B cell (primary cell): Measurements from ENCODE around the gene HS3ST3A1. TPM values are rescaled to one million over a fixed set of nuclear protein-coding genes. Genes with fewer than 3 reads are reported as not detected.

Experiments used
- ATAC-seq: fragments of 200-7000 bp; cut with Tn5 transposase; one replicate; pipeline ENCODE4 v1.10.0; 2021; ENCODE audit warnings: low read depth, mild to moderate bottlenecking, moderate number of reproducible peaks, moderate library complexity
- CTCF ChIA-PET: fragments of 350-600 bp; sonication (Branson Sonifier 250); formaldehyde crosslinking; loops from one replicate; lab custom pipeline; 2021; ENCODE audit warnings: antibody characterized with exemption, inconsistent platforms; lab: Charles Lee
- POLR2A ChIA-PET: fragments of 350-600 bp; sonication (Branson Sonifier 250); formaldehyde crosslinking; loops from one replicate; lab custom pipeline; 2021; ENCODE audit warnings: antibody characterized with exemption; lab: Charles Lee
- DNase-seq: peaks from one replicate; pipeline ENCODE4 v3.0.0; 2013
- H2AFZ ChIP-seq: 2 replicates; pipeline ENCODE4 v1.6.1; 2012; ENCODE audit warnings: mild to moderate bottlenecking, low read depth, low read length; ENCODE audit not compliant: insufficient read depth, poor library complexity, severe bottlenecking
- H3K27ac ChIP-seq, 2 donors: 1 replicate in 1 of 2; 2 replicates in 1 of 2; pipeline ENCODE4 v1.5.1; 2012 to 2013; ENCODE audit warnings: low read length in 2 of 2, mild to moderate bottlenecking in 2 of 2, moderate library complexity in 1 of 2
- H3K27me3 ChIP-seq, 4 experiments: fragments of 200-600 bp in 1 of 4; sonication (generic) in 1 of 4; replicated peaks in 1 of 4; 1 replicate in 2 of 4; 2 replicates in 2 of 4; pipeline versions ENCODE4 v1.6.1 to v1.7.0; 2013 to 2016; ENCODE audit warnings: low read length in 3 of 4, mild to moderate bottlenecking in 2 of 4, mixed read lengths in 1 of 4, moderate library complexity in 1 of 4; ENCODE audit not compliant: insufficient read depth in 4 of 4, control insufficient read depth in 3 of 4; ENCODE audit errors: control extremely low read depth in 1 of 4
- H3K36me3 ChIP-seq, 2 experiments: replicated peaks in 1 of 2; 1 replicate in 1 of 2; 2 replicates in 1 of 2; pipeline versions ENCODE4 v1.6.1 to v1.7.1; 2013; ENCODE audit warnings: low read length in 1 of 2; ENCODE audit not compliant: insufficient read depth in 2 of 2, control insufficient read depth in 1 of 2; ENCODE audit errors: control extremely low read depth in 1 of 2, extremely low read depth in 1 of 2
- H3K4me1 ChIP-seq, 2 donors: fragments of 200-600 bp in 1 of 2; sonication (generic) in 1 of 2; 1 replicate in 1 of 2; 2 replicates in 1 of 2; pipeline versions ENCODE4 v1.5.1 to v1.6.1; 2013 to 2017; ENCODE audit warnings: low read length in 2 of 2; ENCODE audit not compliant: control insufficient read depth in 2 of 2, insufficient read depth in 2 of 2
- H3K4me2 ChIP-seq: replicated peaks from 2 replicates; pipeline ENCODE3; 2012; ENCODE audit warnings: mild to moderate bottlenecking, low read depth, low read length; ENCODE audit not compliant: poor library complexity, severe bottlenecking
- H3K4me3 ChIP-seq, 5 experiments: fragments of 200-600 bp in 1 of 5; sonication (generic) in 1 of 5; 1 replicate in 3 of 5; 2 replicates in 2 of 5; pipeline versions ENCODE4 v1.5.1 to v1.7.0; 2011 to 2016; ENCODE audit warnings: low read length in 4 of 5, mild to moderate bottlenecking in 4 of 5, low read depth in 2 of 5, control low read depth in 1 of 5, moderate library complexity in 1 of 5; ENCODE audit not compliant: insufficient read depth in 1 of 5; ENCODE audit errors: control extremely low read depth in 1 of 5, extremely low read depth in 1 of 5
- H3K79me2 ChIP-seq: fragments of 200-600 bp; sonication (generic); one replicate; pipeline ENCODE4 v1.6.0; 2016; ENCODE audit warnings: low read length; ENCODE audit not compliant: control insufficient read depth, insufficient read depth
- H3K9ac ChIP-seq: fragments of 200-600 bp; sonication (generic); 2 replicates; pipeline ENCODE4 v1.6.1; 2017; ENCODE audit warnings: mild to moderate bottlenecking, low read length, moderate library complexity
- H3K9me3 ChIP-seq, 3 donors: one replicate each; pipeline versions ENCODE4 v1.6.1 to v1.7.1; 2013; ENCODE audit warnings: low read length in 2 of 3; ENCODE audit not compliant: control insufficient read depth in 2 of 3, insufficient read depth in 1 of 3; ENCODE audit errors: control extremely low read depth in 1 of 3
- H4K20me1 ChIP-seq: 2 replicates; pipeline ENCODE4 v1.6.0; 2012; ENCODE audit warnings: mild to moderate bottlenecking, low read length; ENCODE audit not compliant: insufficient read depth, control insufficient read depth, poor library complexity, severe bottlenecking
- H3K27ac Mint-ChIP-seq: one replicate; pipeline ENCODE4 v1.8.0; 2021; ENCODE audit warnings: mixed read lengths
- H3K27me3 Mint-ChIP-seq: one replicate; pipeline ENCODE4 v1.8.0; 2021; ENCODE audit warnings: mixed read lengths
- H3K4me1 Mint-ChIP-seq: one replicate; pipeline ENCODE4 v1.8.0; 2021; ENCODE audit warnings: mixed read lengths
- H3K4me3 Mint-ChIP-seq: one replicate; pipeline ENCODE4 v1.8.0; 2021; ENCODE audit warnings: mixed read lengths
- H3K9me3 Mint-ChIP-seq: one replicate; pipeline ENCODE4 v1.8.0; 2022; ENCODE audit warnings: mixed read lengths; ENCODE audit not compliant: insufficient read depth
- CTCF ChIP-seq: fragments of 200-600 bp; IDR thresholded peaks from one replicate; pipeline ENCODE4 v1.8.0; 2022; ENCODE audit warnings: antibody characterized with exemption, mild to moderate bottlenecking
- EZH2 ChIP-seq: IDR thresholded peaks from 2 replicates; pipeline ENCODE4 v1.6.1; 2012; ENCODE audit warnings: borderline replicate concordance, low read depth, mild to moderate bottlenecking, moderate library complexity, low read length; ENCODE audit not compliant: insufficient read depth, poor library complexity, severe bottlenecking
- WGBS: methylation state at CpG from one replicate; pipeline ENCODE4 v1.1.5; 2013; ENCODE audit warnings: missing lambda C conversion rate; ENCODE audit not compliant: insufficient coverage; 5-methylcytosine and 5-hydroxymethylcytosine counted together
- intact Hi-C: fragments of 100-400 bp; cut with micrococcal nuclease; formaldehyde crosslinking; loops from one replicate; pipeline ENCODE4 v1.10.0; 2022
- polyA plus RNA-seq: library from polyadenylated mRNA; depleted of rRNA; stranded (reverse); fragments of >200 nt; gene quantifications from 2 replicates; pipeline ENCODE4 v1.2.3, GENCODE V29; 2012
- total RNA-seq, 2 donors: library from RNA; stranded (reverse); fragments of 120-200 nt in 1 of 2; gene quantifications; 1 replicate in 1 of 2; 2 replicates in 1 of 2; pipeline versions ENCODE4 v1.2.3 to v1.2.4, GENCODE V29; 2013 to 2022

Gene HS3ST3A1
- total and polyA plus RNA-seq, 2 donors (not counting 1 experiment from before 2014, with no cell fraction given): 0.17 to 0.75 TPM

- ATAC-seq: no peak
- Histone ChIP-seq H3K79me2 (no peaks in the 10 kb centered on the region), H3K27ac (no peak overlapping the region), H3K9ac (no peak overlapping the region), H3K4me3 (no peak overlapping the region), H3K9me3 (peaks cover 0 to 15% (median 8%) of the 10 kb centered on the region in 3 donors), H3K36me3 (no peaks in the 10 kb centered on the region), H3K4me1 (no peaks in the 10 kb centered on the region), H2AFZ (no peak overlapping the region), H3K4me2 (no peak overlapping the region), H3K27me3 (no peaks in the 10 kb centered on the region), H4K20me1 (no peaks in the 10 kb centered on the region)
- CTCF ChIA-PET: no interaction called here
- H3K9me3 Mint-ChIP-seq: peaks cover 12% of the 10 kb centered on the region
- no peaks in the 10 kb centered on the region for H3K4me1 Mint-ChIP-seq
- H3K27ac Mint-ChIP-seq: no peak overlapping the region
- no peak overlapping the region for H3K4me3 Mint-ChIP-seq
- H3K27me3 Mint-ChIP-seq: peaks cover 4% of the 10 kb centered on the region
- POLR2A ChIA-PET: no interaction called here
- intact Hi-C loops: no loop called here
- no peak for TF ChIP-seq CTCF
- no peak for TF ChIP-seq EZH2
- no peak for DNase-seq
Observed at GRCh38 chr17:13480877-13481276, 120.9 kb downstream of the HS3ST3A1 start.

GRCh38 chr17:13478326-13478830 lies 123.4 kb downstream of the HS3ST3A1 start:
- intact Hi-C loops: no loop called here
- CTCF ChIA-PET: no interaction called here

More at GRCh38 chr17:13478326-13478830, 123.4 kb downstream of the HS3ST3A1 start:
- Histone ChIP-seq H3K36me3 (no peaks in the 10 kb centered on the region), H3K9ac (no peak overlapping the region), H4K20me1 (no peaks in the 10 kb centered on the region), H3K4me2 (no peak overlapping the region), H3K79me2 (no peaks in the 10 kb centered on the region), H2AFZ (no peak overlapping the region), H3K27me3 (peaks cover 0 to 2% (median 0%) of the 10 kb centered on the region in 4 experiments), H3K4me3 (no peak overlapping the region), H3K4me1 (no peaks in the 10 kb centered on the region), H3K27ac (no peak overlapping the region), H3K9me3 (peaks cover 0 to 15% (median 8%) of the 10 kb centered on the region in 3 donors)
- DNase-seq: no peak
- ATAC-seq: no peak
- TF ChIP-seq EZH2 (no peak), CTCF (no peak)
- POLR2A ChIA-PET: no interaction called here
- WGBS: no CpG with 5 or more reads among the region's 2 CpGs
- H3K9me3 Mint-ChIP-seq: peaks cover 10% of the 10 kb centered on the region
- H3K4me1 Mint-ChIP-seq: no peaks in the 10 kb centered on the region
- H3K4me3 Mint-ChIP-seq: no peak overlapping the region
- no peaks in the 10 kb centered on the region for H3K27me3 Mint-ChIP-seq
- no peak overlapping the region for H3K27ac Mint-ChIP-seq
